Occipital lobe (tissue), 2 donors: ENCODE measurements around the gene TRIM28. TPM values are rescaled to one million over a fixed set of nuclear protein-coding genes. Genes with fewer than 3 reads are reported as not detected.
A peak's percentile ranks its signal among the peaks of the same experiment; 100 is the strongest.
"Not testable (repeated sequence)": the region's sequence is repeated elsewhere in the genome, so short reads cannot be mapped to it uniquely, and the experiment has no call there.

ENCODE experiments used
- DNase-seq: peaks from one replicate; lab custom pipeline; 2025; lab: John Stamatoyannopoulos, UW
- total RNA-seq: library from RNA; depleted of rRNA; stranded (reverse); fragments of >200 nt; gene quantifications from one replicate; pipeline ENCODE4 v1.2.3, GENCODE V29; 2014

TRIM28 gene
- total RNA-seq = 276 TPM

DNA sequence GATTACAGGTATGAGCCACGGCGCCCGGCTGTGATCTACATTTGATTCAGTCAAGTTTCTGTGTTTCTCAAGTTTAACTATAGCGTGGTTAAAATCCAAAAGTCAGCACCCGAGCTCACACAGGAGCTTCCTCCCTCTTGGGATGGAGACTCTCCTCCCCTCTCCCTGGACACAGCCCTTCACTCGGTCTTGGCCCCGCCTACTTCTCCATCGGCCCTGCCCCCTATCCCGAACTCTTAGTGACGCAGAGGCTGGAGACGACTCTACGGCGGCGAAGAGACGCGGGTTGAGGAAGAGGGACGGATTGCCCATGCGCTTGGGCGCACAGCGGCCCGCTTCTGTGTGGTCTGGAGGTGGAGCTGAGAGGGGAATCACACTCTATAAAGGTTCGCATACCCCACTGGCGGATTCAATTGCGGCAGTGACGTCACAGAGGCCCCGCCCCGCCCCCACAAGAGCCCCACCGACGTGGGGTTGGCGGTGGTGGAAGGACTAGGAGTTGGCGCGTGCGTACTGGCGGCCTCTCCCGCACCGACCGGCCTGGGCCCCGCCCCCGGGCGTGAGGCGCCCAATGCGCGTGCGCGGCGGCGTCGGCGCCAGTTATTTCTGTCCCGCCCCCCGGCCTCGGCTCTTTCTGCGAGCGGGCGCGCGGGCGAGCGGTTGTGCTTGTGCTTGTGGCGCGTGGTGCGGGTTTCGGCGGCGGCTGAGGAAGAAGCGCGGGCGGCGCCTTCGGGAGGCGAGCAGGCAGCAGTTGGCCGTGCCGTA, at the start of gene TRIM28:
TRIM28 (plus strand) TSS at position 239 of the 765 bp plus-strand sequence. CDS start 694 bp downstream, outside the sequence.
- DNase-seq = no peak

- DNase-seq = no peak
Measured at GRCh38 chr19:58497634-58498170, 46.2 kb upstream of the TRIM28 start.

DNA sequence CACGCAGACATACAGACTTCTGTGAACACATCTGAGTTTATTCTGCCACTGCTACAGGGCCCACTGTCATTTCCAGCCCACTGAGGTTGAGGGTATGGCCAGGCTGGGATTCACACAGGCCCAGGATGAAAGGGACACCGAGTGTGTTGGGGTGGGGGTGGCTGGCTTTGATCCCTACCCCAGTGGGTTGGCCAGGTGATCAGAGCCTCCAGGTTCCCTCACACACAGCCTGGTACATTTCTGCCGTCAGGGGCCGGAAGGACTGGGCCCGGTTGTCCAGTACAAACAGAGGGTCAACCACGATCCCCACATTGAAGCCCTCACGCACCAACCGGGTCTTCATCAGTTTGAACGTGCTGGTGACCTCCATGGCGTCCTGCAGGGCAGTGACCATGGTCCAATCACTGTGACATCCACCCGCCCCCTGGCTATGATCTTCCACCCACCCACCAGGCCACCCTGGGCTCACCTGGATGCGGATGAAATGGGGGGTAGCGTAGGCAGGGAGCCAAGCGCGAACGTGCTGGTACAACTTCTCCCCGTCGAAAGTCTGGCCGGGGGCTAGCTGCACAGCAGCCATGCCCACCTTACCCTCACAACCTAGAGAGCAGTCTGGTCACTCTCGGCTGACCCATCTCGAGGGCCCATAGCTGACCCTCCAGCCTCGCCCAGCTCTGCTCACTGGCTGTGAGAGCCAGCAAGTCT, 45.4 kb upstream of the TRIM28 start:
- no peak for DNase-seq

DNA sequence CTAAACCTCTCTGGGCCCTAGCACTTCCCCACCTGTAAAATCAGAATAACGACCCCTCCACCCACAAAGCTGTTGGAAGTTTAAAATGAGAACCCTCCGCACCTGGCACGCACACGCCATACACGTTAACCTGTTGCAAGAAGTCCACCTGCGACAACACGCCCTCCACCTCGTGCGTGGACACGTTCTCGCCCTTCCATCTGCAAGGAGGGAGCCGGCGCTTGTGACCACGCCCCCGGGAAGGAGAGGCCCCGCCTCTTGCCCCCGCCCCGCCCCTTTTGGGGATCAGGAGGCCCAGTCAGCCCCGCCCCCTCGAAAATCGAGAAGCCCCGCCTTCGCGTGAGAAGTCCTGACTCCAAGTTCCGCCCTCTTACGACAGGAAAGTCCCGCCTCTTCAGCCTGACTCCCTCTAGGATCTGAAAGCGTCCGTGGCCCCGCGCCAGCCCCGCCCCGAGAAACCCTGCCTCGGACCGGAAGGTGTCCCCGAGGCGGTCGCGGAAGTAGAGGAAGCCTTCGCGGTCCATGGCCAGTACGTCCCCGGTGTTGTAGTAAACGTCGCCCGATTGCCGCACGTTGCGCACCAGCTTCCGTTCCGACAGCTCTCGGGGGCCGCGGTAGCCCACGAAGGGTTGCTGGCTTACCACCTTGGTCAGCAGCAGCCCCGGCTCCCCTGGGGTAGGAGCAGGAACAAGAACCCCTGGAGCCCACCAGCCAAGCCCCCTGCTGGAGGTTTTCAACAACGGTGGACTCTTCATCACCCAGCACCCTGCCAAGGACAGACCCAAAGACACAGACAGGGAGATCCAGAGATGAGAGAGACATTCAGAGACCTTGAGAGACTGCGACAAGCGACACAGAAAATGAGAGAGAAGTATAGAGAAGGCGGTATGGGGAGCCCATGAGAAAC, 44.6 kb upstream of the TRIM28 start:
- peak; percentile 99 for DNase-seq

GRCh38 chr19:58500242-58500641, 43.6 kb upstream of the TRIM28 start:
- no peak for DNase-seq

DNA sequence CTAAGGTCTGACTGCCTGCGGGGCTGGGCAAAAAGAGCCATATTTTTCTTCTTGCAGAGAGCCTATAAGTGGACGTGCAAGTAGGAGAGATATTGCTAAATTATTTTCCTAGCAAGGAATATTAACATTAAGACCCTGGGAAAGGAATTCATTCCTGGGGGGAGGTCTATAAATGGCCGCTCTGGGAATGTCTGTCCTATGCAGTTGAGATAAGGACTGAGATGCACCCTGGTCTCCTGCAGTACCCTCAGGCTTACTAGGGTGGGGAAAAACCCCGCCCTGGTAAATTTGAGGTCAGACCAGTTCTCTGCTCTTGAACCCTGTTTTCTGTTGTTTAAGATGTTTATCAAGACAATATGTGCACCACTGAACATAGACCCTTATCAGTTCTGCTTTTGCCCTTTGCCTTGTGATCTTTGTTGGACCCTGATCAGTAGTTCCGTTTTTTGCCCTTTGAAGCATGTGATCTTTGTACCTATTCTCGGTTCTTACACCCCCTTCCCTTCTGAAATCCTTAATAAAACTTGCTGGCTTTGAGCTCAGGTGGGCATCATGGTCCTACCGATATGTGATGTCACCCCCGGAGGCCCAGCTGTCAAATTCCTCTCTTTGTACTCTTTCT, 36.2 kb upstream of the TRIM28 start:
- not testable (repeated sequence) for DNase-seq

- no peak for DNase-seq
Measured at GRCh38 chr19:58509731-58510083, 34.2 kb upstream of the TRIM28 start.

GRCh38 chr19:58510084-58510862, 33.6 kb upstream of the TRIM28 start:
- DNase-seq = no peak

DNA sequence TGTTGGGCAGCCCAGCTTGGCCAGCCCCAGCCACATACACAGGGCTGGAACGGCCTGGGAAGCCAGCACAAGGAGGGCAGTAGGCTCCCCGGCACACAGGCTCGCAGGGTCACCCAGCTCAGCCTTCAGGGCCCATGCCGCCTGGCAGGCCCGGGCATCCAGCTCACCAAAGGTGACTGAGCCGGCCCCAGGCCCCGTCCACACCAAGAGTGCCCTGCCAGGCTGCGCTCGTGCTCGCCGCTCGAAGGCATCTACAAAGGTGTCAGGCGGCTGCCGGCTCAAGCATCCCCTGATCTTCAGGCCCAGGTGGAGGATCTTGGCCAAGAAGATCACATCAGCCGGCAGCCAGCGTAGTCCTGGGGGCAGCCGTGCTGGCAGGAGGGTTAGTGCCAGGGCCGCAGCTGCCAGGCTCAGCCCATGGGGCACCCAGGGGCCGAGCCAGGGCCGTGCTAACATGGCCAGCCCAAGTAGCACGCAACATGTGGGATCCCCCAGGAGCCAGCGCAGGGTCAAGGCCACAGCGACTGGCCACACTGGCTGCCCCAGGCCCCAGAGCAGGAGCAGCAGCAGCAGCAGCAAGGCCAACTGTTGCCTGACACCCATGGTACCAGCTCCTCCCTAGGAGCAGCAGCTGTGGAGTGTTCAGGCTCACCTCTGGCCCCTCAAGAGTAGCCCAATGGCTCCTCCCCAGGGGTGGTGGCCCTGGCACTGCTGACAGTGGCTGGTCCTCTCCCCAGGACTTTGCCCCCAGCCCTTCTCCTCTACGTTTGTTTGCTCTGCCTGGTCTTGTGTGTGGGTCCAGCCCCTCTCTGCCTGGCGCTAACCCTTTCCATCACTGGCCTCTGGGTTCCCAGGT, 32.3 kb upstream of the TRIM28 start, which contains the start of gene SLC27A5:
SLC27A5 (minus strand) TSS at position 640 of the 856 bp plus-strand sequence; CDS start at position 603, 37 bp downstream.
- no peak for DNase-seq

DNA sequence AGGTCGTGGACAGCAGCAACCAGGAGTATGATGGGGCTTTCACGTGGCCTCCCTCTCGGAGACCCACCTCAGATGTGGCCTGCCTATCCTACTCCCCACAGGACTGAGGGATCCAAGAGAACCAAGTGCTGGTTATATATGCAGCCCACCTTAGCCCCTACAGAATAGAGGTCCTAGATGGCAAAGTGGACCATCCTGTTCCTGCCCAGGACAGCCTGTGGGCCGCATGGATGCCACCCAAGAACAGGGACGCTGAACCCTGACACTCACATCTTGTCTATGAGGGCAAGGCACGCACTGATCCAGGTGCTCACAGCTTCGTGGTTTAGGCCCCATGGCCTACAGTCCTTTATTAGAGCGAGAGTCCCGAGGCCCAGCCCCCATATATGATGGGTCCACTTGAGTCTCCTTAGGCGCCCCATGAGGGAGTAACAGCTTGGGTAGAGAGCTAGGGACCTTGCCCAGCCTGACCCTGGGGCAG, 30.6 kb upstream of the TRIM28 start:
- no peak for DNase-seq

- peak; percentile 82 for DNase-seq
Measured at GRCh38 chr19:58513694-58514563, 29.9 kb upstream of the TRIM28 start.

DNA sequence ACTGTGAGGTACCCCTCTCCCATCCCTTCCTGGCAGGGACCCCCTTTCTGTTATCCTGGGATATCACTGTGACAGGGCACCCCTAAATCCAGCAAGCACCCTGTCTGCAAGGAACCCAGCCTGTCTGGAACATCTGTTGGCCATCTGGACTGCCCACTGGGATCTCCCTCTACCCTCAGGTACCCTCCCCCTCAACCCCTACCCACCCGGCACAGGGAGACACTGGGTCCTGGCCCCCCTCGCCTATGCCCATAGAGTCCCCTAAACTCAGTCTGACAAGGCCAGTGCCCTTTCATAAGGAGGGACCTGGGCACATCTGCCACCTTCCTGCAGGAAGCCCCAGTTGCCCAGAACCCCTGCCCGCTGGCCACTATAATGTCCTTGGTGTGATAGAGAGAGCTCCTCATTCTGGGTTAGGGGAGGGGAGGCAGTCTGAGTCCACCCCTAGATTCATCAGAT, 29.3 kb upstream of the TRIM28 start:
- no peak for DNase-seq

DNA sequence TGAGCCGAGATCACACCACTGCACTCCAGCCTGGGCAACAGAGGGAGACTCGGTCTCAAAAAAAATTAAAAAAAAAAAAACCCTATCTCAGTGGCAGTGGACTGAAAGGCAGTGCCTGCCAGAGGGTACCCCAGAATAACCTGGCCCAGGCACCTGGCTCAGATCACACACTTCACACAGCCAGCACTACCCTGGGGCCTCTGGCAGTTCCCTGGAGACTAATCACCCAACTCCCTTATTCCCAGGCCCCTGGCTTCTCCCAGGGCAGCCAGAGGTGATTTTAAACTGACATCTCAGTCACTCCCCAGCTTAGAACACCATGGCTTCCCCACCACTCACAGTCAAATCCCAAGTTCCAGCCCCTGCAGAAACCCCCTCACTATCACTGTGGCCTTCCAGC, 28.6 kb upstream of the TRIM28 start:
- DNase-seq = no peak

GRCh38 chr19:58516246-58516836, 27.5 kb upstream of the TRIM28 start:
- no peak for DNase-seq

DNA sequence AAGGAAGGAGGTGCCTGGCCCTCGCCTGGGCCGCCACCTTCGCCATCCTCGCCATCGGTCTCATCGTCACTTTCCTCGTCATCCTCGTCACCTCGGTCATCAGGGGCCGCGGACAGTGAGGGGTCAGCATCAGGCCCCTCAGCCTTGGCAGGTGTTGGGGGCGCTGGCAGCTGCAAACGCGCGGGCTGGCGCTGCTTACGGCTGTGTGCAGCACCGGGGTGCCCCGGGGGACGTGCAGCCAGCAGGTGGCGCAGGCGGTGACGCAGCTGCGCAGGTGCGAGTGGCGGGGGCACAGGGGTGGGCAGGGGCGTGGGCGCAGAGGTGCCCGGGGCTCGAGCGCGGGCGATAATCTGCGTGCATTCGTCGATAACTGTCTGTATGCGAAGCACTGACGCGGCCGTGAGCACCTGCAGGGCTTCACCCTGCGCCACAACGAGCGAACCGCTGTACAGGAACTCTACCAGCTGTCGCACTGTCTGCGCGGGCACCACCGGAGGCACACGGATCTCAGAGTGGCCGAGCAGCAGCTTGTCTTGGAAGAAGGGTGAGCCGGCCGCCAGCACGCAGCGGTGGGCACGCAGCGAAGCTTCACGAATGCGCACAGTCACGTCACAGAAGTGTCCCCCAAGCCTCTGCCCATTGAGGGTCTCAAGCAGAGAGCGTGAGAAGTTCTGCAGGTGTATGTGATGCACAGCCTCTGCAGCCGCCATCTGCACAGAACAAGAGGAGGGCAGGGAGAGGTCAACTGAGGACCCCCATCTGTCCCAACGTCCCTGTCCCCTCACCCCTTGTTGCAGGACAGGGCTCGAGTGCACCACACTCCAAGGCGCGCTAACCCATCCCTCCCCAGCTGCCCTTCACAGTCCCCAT, 26.7 kb upstream of the TRIM28 start:
- DNase-seq = no peak

DNA sequence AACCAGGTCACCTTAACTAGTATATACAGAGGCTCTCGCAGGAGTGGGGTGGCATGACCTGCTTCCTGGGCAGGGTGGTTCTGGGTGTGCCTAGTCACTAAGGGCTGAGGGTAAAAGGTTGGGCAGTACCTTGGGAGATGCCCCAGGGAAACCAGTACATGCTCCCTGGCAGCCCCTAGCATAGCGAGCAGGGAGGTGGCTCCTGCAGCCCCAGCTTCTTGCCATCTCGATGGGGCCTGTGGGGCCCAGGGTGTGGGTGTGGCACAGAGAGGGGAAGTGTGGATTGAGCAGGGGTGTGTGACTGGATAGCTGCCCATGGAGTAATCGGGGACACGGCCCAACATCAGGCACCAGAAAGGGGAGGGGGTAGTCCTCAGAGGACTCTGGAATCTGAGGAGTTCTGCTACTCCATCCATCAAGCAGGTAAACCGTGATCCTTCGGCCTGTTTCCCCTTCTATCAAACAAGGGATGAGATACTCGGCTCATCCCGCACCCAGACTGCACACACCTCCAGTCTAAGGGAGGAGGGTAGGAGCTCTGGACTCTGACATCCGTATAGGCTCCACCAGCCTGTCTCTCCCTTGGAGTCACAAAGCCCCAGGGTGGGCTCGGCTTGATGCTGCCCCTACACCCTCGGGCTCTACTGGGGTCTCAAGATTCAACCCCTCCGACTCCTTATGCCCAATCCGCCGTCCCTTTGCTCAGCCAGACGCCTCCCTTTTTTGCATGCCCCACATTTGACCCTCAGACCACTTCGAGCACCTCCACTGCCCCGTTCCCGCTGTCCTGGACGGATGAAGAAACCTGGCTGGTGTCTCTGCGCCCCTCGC, 25.4 kb upstream of the TRIM28 start:
- no peak for DNase-seq
